Stimulated activated naive CD4-positive, alpha-beta T cell treated with Interleukin-2 at 50 U/mL for 16 hours (primary cell): ENCODE measurements around the gene MYF5.

Experiments used
- DNase-seq: peaks from one replicate; lab custom pipeline; 2025; lab: John Stamatoyannopoulos, UW

The MYF5 gene

GRCh38 chr12:80707830-80708258 is 8.9 kb upstream of the MYF5 start:
- no peak for DNase-seq

DNA sequence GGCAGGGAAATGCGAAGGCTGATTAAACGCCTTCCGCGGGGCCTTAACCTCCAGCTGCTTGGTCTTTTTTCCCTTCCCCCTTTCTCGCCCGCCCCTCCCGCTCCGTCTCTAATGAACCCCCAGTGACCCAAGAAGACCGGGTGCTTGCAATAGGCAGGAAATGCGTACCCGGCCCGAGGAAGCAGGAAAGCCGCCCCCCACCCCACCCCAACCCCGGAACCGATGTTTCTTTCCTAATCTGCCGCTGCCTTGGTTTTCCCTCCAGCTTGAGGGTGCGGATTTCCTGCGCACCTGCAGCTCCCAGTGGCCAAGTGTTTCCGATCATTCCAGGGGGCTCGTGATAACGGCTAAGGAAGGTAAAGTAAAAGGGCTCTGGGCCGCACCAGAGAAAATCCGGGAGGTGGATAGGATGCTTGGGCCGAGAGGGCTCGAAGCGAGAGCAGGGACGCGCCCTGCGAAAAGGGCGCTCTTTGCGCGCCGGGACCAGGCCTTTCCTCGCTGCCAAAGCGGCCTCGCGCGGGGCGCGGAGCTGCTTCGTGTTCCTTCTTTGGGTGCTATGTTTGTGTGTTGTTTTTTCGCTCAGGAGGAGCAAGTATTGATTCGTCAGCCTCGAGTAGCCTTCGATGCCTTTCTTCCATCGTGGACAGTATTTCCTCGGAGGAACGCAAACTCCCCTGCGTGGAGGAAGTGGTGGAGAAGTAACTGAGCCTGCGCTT is 8.3 kb upstream of the MYF5 start:
- DNase-seq = no peak

- no peak for DNase-seq
Observed at GRCh38 chr12:80708975-80709328, 7.8 kb upstream of the MYF5 start.

DNA sequence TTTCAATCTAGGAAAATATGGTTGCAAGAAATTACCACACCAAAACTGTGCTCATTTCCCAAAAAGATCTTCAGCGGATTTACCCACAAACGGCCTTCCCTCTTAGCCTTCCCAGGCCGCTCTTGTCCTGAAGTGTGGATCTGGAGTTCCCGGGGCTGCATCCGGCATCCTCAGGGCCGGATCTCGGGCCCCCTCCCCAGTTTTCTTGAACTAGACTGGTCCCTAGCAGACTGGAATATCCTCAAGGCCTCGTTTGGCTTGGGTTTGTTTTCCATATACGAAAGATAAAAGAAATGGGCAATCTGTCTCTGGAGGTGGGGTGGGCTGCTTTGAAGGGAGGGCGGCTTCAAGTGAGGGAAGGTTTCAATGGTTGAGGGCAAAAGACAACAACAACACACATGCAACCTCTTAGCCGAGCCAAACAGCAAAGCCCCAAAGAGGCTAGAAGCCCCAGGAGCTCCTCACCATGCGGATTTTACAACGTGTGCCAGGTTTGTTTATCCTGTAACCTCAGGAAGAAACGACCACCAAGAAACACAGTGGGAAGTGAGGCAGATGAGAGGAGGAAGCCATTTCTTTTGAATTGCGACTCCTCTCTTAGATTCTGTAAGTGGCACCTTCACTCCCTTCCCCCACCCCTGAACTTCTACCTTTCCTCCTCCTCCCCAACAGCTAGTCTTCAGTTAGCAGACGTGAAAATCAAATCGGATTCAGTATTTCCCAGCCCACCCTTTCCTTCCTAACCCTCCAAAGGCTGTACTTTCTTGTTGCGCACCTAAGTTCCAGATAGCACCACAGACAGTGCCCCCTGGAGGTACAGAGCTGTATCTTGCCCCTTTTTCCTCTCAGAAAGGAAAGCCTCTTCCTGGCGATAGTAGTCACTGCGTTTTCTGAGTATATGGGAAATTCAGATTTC is 6.6 kb upstream of the MYF5 start:
- no peak for DNase-seq

DNA sequence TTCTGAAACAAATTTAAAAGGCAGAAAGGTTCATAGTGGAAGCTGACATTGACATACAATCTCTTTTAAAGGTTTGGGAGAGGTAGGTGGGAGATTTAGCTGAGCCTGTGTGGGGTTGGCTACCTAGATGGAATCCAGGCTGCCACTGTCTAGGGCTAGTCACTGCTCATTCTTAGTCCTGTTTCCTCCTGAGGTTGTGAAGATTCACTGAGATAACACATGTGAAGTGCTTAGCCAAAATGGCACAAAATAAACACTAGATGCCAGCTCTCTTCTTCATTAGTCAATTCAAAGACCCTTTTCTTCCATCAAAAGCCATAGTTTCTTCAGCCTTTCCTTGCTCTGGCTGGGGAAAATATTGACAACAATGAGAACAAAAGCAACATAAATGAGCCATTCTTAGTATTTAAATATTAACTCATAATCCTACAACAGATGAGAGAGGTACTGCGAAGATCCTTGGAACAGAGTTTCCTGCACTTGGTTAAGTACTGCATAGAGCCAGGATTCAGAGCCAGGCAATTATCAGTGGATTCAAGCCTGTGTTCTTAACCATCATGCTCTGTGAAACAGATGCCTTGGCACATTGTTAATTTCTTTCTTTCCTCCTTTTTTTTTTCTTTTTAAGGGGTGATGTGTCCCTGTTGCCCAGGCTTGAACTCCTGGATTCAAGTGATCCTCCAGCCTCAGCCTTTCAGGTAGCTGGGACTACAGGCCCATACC is 5.8 kb upstream of the MYF5 start:
- no peak for DNase-seq

GRCh38 chr12:80711866-80712265 is 4.8 kb upstream of the MYF5 start:
- no peak for DNase-seq

GRCh38 chr12:80712866-80713265 is 3.8 kb upstream of the MYF5 start:
- DNase-seq = no peak

DNA sequence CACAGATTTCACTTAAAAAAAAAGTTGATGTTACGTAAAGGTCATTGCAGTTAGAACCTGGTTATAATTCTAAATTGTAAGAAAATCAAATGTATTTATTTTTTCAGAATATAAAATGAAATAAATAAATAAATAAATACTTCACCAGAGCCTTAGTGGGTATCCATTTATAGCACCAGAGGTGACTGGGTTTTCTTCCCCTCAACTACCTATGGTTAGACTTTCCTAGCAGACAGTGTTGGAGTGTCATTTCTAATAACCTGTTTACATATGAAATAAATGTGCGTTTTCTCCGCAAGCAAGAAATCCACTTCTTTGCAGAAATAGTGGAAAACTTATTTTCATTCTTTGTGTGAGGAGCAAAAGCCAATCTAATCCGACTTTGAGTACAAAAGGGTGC is 3.3 kb upstream of the MYF5 start:
- no peak for DNase-seq

DNA sequence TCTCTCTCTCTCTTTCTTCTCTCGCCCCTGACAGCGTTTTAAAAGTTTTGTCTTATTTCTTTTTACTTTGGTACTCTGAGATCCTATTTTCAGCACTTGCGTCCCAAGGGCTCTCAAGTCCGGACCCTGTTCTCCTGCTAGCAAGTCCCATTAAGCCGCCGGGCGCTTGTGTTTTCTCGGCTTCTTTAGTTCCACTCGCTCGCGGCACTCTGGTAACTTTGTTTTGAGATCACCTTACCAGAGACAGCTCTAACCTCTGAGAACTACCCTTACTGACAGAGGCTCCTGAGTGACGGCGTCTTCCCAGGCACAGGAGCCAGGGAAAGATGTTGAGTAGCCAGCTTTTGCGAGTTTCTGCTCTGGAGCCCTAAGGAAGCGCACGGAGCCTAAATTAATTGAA is 2.7 kb upstream of the MYF5 start:
- DNase-seq = no peak

- DNase-seq = no peak
Observed at GRCh38 chr12:80714846-80715245, 1.9 kb upstream of the MYF5 start.

DNA sequence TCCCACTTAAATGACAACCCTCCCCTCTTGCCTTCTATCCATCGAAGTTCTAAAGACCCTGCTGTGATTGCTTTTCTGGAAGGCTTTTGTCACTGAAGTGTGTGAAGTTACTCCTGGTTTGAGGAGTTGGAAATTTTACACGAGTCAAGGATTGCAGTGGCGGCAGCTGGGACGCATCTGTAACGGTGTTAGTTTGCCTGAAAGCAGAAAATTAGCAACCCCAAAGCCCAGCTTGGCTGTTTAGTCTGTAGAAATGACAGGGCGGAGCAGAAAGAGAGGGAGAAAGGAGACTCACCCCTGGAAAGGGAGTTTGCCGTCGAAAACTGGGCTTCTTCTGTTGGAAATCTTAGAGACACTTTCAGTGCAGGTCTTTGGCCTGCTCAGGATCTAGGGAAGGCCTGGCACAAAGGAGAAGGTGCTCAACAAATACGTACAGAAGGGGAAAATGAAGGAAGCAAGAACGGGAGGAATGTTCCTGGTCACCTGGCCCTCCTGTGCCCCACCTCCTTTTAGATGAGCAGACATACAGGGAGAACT is 931 bp upstream of the MYF5 start:
- DNase-seq = no peak

- no peak for DNase-seq
Observed at GRCh38 chr12:80717856-80718255, 1.1 kb downstream of the MYF5 start.

DNA sequence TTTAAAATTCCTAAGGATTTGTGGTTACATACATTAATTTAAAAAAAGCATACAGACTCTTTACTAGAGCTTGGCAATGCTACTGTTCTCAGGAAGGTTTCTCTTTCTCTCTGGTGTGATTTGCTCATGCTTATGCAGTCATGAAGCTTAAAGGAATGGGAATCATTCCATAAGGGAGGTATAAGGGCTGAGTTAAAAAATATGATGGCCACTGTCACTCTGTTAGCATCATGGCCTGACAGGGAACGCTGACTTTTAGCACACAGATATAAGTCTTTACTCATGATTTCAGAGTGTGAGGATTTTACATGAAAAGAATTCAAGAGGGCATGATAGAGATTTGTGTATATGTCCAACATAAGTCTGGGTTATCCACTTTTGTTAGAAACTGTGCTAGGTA is 3.8 kb downstream of the MYF5 start:
- DNase-seq = no peak

- DNase-seq = no peak
Observed at GRCh38 chr12:80721326-80721725, 4.6 kb downstream of the MYF5 start.

DNA sequence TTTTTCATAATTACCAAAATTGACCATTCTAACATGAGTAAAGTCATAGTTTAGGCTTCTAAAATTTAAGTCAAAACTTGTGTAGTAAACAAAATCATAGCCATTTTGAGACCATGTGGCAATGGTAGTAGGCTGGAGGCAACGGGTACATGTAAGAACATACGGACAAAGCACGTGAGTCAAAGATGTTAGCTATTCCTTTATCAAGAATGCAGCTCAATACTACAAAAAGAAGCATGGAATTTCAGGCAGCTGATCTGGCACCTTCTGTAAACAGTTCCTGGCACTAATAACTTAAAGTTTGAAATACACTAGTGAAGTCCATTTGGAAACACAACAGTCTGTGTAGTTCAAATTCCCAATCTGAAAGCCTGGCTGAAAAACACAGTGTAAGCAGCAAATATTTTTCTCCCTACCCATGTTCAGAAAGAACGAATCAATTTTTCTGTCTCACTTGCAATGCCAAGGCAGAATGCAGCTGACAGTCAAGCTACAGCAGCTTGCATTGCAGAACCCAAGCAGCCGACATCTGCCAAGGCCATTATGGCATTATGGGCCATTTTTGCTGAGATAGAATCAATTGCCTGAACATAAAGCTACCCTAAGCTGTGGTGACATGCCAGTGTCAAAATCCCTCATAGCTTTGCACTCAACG is 29.3 kb downstream of the MYF5 start:
- DNase-seq = no peak

DNA sequence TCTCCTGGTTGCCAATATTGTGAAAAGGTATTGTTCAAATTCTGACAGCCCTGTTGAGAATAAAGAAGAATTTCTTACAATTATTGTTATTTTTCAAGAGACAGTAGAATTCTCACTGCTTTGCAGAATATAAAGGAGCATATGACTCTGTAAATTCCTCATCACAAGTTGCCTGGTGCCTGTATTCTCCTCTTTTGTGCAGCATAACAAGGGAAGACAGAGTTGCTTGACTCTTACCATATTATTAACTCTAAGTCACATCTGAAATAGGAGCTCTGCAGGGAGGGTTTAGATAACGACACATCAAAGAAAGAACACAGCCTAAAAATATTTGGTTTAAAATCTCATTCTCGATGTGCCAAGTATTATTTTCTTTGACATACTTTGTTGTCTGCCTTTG is 31.1 kb downstream of the MYF5 start:
- DNase-seq = no peak

DNA sequence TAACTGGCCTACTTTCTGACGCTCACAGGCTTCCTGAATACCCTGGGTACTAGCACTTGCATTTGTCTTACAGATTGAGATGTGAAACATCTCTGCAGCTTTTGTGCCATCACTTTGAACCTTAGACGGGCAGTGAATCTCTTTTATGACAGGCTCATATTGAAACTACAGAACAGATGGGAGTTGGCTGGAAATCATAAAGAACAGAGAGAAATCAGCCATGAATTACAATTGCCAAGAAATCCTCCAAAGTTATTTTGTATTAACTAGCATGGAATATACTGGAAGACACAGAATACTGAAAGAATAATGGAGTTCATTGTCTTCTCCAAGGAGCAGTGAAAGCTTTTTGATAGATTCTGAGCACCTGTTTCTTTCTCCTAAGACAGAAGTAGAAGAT is 32.7 kb downstream of the MYF5 start:
- DNase-seq = no peak

DNA sequence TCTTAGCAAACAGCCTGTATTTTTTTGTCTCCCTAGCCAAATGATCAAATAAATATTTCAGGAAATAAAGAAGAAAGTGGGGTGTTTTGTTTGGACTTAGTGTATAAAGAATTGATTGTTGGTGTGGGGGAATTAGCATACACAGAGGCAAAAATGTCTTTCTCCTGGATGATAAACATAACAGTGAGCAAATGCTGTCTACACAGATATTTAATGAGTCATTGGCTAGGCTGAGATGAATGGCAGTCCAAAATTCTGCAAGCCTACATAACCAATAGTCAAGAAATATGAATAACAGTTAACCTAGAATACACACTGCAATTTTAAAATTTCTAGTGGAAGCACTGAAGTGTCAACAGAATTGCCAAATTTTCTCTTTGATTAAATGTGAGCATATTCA is 35.8 kb downstream of the MYF5 start:
- DNase-seq = no peak

DNA sequence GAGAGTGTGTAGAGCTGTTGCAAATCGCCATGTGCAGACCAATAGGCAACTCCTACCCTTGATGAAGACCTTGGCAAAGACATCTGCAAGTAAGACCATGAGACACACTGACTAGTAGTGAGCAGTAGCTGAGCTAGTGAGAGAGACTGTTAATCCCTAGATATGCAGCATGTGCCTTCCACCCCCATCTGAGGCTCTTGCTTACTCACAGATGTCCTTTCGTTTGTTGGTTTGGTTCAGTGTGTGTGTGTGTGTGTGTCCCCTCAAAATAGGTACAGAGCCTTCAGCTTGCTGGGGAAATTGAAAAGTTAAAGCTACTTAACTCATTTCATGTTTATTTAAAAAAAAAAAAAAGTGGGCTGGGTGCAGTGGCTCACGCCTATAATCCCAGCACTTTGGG is 37.6 kb downstream of the MYF5 start:
- DNase-seq = no peak

DNA sequence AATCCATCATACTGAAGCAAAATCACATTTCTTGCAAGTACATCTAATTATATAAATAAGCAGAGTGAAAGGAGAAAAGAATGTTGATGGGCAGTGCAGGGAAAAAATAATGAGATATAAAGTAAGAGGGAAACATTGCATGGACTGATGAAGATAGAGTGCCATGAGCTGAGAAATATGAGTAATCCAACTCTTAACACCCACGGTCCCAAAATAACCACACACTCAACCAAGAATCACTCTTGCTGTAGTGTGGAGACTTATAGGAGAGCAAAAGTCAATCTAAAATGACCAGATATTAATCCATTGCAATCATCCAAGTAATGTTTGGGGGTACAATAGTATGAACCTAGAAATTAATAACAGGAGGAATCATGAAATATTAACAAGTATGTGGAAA is 40.2 kb downstream of the MYF5 start:
- DNase-seq = no peak

DNA sequence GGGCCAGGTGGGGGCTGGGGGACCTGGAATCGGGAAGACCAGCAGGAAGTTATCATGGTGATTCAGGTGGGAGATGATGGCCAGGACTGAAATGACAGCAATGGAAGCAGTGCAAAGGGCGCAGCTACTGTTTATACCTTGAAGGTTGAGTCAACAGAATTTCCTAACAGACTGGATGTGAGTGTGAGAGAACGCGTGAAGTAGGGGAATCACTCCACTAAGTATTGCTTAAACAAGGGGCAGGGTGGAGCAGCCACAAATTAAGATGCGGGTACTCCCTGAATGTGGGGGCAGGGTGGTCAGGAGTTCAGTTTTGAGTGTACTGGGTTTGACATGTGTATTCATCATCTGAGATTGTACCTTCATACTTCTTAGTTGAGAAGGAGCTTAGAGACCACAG is 45.1 kb downstream of the MYF5 start:
- DNase-seq = no peak

- no peak for DNase-seq
Observed at GRCh38 chr12:80763874-80764273, 47.2 kb downstream of the MYF5 start.
